GM10266 (cell line): ENCODE results near the gene SPATA6.
A peak's percentile ranks its signal among the peaks of the same experiment; 100 is the strongest.

Source experiments
- DNase-seq: peaks from one replicate; pipeline ENCODE4 v3.0.0; 2012; ENCODE audit errors: extremely low spot score
- CTCF ChIP-seq: IDR thresholded peaks from 2 replicates; pipeline ENCODE4 v1.5.1; 2012; ENCODE audit warnings: mild to moderate bottlenecking, low read depth; ENCODE audit not compliant: control insufficient read depth, insufficient read depth; ENCODE audit errors: missing control alignments

The SPATA6 gene

GRCh38 chr1:48470950-48471690 is 884 bp downstream of the SPATA6 start:
- DNase-seq: no peak
- TF ChIP-seq CTCF: no peak

DNA sequence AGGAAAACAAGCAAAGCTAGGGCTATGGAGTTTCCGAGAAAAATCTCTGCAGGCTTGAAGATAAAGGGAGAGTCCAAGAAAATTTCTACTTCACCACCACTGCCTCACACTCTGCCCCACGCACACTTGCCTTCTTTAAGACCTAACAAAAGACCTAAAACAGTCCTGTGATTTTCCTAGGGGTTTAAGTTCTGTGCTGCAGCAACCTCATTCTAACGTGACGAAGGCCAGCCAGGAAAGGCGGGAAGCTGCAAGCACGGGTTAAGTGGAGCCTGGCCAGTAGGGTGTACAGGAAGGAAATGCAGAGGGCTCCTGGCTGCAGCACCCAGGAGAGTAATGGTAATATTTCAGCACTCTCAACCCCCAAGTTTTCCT is 1.5 kb downstream of the SPATA6 start:
- no peak for TF ChIP-seq CTCF
- DNase-seq: no peak

GRCh38 chr1:48469616-48470480 is 2.2 kb downstream of the SPATA6 start:
- TF ChIP-seq CTCF: no peak

DNA sequence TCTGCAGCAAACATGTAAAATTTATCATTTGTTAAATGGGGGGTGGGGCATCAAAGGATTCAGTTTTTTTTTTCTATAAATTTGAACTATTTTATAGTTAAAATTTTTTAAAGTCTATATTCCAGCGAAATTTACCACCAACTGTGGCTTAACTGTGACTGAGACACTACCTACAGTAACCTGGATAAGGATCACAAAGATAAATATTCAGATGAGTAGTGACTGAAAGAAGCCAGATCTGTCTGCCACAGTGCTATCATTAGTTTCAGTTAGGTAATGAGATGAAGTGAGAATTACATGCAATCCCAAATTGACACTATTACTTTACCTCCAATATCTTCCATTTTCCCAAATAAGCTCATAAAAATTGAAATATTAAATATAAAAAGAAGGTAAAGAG is 5.4 kb downstream of the SPATA6 start:
- no peak for DNase-seq
- no peak for TF ChIP-seq CTCF

More at GRCh38 chr1:48469616-48470480, 2.2 kb downstream of the SPATA6 start:
- no peak for DNase-seq

DNA sequence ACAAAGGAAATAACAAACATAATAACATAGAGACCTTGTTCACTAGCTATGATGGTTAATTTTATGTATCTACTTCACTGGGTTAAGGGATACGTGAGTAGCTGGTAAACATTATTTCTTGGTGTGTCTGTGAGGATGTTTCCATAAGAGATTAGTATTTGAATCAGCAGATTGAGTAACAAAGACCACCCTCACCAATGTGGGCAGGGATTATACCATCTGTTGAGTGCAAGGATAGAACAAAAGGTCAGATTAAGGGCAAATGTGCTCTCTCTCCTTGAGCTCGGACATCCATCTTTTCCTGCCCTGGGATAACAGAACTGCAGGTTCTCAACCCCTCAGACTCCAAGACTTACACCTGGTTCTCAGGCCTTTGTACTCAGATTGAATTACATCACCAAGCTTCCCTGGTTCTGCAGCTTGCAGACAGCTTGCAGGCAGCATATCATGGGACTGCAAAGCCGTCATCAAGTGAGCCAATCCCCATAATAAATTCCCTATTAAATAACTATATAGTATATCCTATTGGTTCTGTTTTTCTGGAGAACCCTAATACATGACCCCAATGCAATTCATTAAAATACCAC is 9.2 kb downstream of the SPATA6 start:
- TF ChIP-seq CTCF: no peak
- no peak for DNase-seq

DNA sequence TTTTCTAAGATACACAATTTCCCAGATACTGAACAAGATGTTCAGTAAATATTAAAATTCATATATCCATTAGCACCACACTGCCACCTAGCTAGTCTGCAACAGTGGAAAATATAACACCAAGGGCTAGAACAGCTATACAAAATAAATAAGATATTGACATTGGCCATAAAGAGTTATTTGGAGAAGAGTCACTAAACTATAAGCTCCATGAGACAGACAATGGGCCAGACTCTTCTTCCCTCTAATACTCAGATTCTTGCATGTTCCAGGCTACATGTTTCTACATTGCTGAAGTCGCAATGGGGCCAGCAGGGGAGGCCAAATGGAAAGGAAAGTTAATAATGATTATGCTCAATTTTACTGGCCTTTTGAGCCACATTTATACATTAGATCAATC is 21.5 kb downstream of the SPATA6 start:
- DNase-seq: no peak
- peak; percentile 11 for TF ChIP-seq CTCF
